Right renal cortex interstitium (tissue), 3 donors: ENCODE measurements around the gene ASTE1. TPM values are rescaled to one million over a fixed set of nuclear protein-coding genes. Genes with fewer than 3 reads are reported as not detected.

Source experiments
- DNase-seq, 3 donors: peaks; one replicate each; pipeline ENCODE4 v3.0.0-alpha.2; 2013; ENCODE audit warnings: low read depth in 3 of 3, low spot score in 2 of 3
- polyA plus RNA-seq, 3 donors: library from polyadenylated mRNA; unstranded; fragments of 120-200 nt; gene quantifications; one replicate each; pipeline ENCODE4 v1.2.1, GENCODE V29; 2013; ENCODE audit not compliant: insufficient read length in 3 of 3

Gene ASTE1
- polyA plus RNA-seq, 3 donors: 14.6 to 17.5 (median 16.6) TPM

GRCh38 chr3:130963878-130964277, 62.7 kb downstream of the ASTE1 start:
- no peak for DNase-seq

Other genes with a start within 250 kb of the ASTE1 start
- gene ATP2C1, start 132.7 kb downstream of the ASTE1 start, polyA plus RNA-seq: 100 to 1,000 TPM; 144 to 158 (median 153) TPM
- 10 to 100 TPM; 19.2 to 22.1 (median 21.7) TPM for gene NEK11, start 52 bp upstream of the ASTE1 start, polyA plus RNA-seq